HG03097 (cell line): Measurements from ENCODE around the gene FBXW8.

ENCODE experiments used
- ATAC-seq: cut with Tn5 transposase; IDR thresholded peaks from one replicate; pipeline ENCODE4 v1.9.1; 2021; ENCODE audit not compliant: unreplicated experiment, low FRiP score

The FBXW8 gene, protein sequence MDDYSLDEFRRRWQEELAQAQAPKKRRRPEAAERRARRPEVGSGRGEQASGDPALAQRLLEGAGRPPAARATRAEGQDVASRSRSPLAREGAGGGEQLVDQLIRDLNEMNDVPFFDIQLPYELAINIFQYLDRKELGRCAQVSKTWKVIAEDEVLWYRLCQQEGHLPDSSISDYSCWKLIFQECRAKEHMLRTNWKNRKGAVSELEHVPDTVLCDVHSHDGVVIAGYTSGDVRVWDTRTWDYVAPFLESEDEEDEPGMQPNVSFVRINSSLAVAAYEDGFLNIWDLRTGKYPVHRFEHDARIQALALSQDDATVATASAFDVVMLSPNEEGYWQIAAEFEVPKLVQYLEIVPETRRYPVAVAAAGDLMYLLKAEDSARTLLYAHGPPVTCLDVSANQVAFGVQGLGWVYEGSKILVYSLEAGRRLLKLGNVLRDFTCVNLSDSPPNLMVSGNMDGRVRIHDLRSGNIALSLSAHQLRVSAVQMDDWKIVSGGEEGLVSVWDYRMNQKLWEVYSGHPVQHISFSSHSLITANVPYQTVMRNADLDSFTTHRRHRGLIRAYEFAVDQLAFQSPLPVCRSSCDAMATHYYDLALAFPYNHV

DNA sequence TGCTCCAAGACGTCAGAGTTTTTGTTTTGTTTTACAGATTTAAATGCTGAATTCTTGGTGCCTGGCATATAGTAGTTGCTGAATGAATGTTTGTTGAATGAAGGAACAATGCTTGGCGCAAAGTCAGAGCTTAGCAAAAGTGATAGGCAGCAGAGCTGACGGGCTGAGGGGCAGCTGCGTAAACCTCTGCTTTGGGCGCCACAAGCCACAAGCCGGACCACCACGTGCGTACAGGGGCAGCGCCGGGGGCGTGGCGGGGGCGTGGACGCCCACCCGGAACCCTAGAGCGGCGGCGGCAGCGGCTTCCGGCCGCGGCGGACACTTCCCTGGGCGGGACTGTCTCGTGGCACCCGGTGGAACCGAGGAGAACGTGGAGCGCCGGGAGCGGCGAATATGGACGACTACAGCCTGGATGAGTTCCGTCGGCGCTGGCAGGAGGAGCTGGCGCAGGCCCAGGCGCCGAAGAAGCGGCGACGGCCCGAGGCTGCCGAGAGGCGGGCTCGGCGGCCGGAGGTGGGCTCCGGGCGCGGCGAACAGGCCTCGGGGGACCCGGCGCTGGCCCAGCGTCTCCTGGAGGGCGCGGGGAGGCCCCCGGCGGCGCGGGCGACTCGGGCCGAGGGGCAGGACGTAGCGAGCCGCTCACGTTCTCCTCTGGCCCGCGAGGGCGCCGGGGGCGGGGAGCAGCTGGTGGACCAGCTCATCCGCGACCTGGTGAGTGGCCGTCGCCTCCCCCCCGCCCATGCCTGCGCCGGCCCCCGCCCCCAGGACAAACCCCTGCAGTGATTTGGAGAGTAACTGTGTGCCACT is at the start of gene FBXW8:
TSS of gene FBXW8 (plus strand) at position 306 of the 807 bp plus-strand sequence. CDS start at position 394, 88 bp downstream.
- peak; percentile 86 for ATAC-seq

DNA sequence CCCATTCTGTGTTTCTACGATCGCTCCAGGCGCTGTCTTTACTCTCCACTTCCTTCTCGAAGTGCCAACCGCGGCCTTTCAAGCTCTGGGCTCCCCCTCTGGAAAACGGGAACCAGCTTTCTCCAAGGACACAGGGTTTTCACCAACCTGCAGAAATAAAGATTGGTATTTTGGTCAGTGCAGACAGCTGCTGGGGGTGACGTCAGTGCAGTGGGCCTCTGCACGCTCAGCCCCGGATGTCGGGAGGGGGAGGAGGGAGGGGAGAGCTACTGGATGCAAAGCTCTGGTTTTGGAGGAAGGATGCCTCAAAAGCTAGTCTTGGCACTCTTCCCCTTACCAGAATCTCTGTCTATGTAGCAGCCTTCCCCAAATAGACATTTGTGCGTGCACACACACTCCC is 49.4 kb upstream of the FBXW8 start:
- ATAC-seq, result peak; percentile 74

DNA sequence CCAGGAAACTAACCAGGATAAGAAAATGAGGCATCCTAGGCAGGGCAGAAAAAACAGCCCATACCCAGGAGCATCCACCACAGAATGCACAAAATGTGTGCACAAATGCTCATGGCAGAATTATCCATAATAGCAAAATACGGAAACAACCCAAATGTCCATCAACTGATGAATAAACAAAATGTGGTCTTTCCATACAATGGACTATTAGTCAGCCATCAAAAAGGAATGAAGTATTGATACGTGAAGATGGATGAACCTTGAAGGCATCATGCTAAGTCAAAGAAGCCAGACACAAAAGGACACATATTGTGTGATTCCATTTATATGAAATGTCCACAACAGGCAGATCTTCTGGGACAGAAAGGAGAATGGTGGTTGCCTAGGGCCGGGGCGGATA is 48.6 kb upstream of the FBXW8 start:
- no peak for ATAC-seq

DNA sequence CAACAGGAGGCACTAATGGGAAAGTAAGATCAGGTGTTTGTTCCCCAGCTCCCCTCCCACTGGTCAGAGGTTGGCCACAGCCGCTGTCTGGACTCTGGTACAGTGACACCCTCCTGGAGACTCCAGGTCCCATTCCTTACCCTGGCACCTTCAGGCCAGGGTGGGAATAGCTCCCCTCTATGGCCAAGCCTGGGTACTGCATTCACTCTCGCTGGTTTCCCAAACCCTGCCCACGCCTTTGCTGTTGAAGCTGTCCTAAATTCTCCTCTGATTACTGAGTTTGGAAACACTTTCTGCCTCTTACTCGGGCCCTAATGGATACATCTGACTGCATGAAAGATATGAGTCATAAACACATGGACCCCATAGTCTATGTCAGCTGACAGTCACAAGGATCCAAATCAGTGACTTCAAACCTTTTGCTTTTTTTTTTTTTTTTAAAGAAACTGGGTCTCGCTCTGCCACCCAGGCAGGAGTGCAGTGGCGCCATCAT is 47.4 kb upstream of the FBXW8 start:
- ATAC-seq, result no peak

DNA sequence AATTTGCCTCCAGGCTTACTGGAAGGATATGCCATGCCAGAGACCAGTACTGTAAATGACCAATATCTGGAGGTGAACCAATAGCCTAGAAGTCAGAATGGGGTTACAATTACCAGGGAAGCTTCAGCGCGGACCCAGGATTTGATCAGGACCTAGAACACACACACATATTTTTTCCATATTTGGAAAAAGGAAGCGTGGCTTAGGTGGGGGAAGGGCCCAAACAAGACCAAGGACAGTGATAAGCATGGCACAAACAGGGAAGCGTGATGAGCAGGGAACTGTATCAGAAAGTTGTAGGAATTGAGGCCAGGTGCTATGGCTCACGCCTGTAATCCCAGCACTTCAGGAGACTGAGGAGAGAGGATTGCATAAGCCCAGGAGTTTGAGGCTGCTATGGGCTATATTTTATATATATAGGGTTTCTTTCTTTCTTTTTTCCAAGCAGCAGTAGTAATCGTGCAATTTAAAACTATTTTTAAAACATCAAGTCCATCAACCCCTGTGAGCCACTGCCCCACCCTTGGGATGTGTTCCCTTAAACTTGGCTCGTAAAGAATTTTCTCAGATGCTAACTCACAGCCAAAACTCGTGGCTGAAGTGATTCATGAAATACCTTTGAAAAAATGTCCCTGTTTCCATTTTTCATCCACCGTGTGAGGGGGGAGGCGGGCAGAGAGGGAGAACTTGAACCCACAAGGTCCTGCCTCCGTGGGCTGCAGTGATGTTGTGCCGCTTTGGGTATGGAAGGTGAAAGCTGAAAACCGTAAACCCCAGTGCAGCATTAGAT is 46.2 kb upstream of the FBXW8 start:
- no peak for ATAC-seq

DNA sequence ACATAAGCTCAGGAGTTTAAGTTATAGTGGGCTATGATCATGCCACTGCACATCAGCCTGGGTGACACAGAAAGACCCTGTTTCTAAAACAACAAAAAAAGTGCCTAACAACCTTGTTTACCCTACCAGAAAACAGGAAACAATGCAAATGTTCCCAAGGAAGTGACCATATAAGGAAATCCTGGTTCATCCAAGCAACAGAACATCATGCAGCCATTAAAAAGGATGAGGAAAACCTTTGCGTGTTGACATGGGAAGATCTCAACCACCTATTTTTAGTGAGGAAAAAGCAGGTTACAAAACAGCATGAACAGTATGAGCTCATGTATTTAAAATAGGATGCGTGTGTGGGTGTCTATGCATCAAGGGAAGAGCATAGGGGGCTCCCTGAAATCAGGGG is 43.2 kb upstream of the FBXW8 start:
- no peak for ATAC-seq

DNA sequence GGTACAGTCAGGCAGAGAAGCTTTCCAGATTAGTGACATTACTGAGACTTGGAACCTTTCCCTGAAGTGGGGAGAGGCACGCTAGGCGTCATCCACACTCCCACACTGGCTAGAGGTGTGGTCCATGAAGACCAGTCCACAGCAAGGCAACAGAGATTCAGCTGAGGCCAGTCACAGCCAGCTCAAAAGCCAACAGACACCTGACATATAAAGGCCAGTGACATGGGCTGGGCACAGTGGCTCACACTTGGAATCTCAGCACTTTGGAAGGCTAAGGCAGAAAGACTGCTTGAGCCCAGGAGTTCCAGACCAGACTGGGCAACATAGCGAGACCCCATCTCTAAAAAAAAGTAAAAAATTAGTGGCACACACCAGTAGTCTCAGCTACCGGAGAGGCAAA is 40.4 kb upstream of the FBXW8 start:
- no peak for ATAC-seq

DNA sequence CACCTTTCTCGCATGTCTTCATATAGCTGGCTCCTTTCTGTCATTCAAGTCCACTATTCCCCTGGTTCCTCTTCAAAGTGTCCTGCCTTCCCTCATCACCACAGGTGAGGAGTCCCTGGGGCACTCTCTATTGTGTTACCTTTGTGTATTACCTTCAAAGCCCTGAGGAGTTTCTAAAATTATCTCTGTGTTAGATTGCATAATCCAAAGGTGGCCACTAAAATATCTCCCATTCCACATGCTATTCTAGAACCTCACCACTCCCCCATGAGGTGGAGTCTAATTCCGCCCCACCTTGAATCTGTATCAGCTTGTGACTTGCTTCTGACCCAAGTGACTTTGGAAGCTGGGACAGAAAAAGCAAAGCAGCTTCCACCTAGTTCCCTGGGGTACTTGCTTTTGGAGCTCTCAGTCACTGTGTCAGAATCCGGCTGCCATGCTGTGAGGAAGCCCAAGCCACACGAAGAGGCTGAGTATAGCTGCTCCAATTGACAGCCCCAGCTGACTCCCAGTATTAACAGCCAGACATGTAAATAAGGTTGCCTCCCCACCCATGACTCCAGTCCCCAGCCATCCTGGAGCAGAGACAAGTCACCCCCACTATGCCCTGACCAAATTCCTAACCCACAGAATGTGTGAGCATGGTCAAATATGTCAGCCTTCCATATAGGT is 36.3 kb upstream of the FBXW8 start:
- ATAC-seq, result no peak

DNA sequence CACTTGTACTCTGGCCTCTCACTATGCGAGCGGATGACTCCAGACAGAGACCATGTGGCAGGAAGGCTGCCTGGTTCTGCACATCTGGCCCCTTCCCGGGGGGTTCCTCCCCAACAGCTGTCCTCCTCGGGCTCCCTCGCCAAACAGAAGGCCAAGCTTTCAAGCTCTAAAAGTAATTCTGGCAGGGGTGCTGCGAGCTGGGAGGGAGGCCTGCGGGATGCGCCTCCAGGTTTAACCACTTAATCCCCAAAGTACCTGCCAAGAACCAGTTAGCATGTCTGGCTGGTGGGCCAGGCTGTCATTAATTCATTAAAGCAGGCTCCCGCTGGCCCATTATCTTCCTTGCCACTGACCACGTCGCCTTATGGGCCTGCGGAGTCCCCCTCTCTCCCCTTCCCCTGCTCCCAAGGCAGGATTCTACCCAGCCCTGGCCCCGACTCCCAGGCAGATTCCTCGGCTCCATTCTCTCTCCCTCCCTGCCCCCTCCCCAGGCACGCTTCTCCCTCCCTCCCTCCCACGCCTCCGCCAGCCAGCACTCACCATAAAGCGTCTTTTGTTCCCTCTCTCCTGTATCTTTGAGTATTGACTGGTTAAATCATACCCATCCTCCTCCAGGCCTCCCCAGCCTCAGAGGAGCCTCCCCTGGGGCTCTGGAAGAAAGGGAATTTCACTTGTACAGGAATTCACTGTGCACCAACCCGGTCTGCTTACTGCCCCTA is 34.4 kb upstream of the FBXW8 start:
- no peak for ATAC-seq

DNA sequence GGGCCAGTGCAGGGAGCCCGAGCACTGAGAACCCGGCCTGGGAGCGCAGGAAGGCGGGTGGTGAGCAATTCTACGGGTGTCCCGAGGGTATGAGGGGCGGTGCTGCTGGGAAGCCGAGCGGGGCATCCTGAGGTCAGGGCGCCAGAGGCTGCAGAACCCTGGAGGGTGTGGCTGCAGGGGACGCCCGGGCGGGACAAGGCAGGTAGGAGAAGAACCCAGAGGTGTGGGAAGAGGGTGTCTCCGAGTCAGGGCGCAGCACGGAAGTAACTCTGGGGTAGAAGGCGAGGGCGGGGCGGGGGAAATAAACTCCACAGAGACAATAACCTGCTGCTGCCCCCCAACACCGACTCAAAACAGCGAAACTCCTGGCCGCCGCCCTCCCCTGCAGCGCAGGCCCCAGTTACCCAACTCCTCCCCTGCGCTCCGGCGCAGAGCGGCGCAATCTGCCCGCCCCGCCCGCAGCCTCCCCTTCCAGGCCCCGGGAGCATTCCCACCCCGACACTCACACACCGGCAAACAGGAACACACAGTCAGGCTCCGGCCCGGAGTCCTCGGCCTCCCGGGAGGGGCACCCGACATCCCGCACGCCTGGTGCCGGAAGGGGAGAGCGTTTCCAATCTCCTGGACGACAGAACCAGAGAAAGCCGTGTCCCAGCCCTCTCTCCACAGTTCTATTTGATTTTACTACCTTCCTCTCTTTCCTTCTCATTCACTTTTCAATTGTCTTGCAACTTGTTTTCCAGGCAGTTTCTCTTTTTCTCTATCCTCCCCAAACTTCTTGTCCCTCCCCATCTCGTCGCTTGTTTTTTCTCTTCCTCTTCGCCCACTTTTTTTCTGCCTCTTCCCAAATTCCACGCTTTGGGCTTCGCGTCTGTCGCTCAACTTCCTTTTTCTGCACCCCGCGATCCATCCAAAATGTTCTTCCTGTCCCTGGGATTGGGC is 31.9 kb upstream of the FBXW8 start:
- no peak for ATAC-seq

DNA sequence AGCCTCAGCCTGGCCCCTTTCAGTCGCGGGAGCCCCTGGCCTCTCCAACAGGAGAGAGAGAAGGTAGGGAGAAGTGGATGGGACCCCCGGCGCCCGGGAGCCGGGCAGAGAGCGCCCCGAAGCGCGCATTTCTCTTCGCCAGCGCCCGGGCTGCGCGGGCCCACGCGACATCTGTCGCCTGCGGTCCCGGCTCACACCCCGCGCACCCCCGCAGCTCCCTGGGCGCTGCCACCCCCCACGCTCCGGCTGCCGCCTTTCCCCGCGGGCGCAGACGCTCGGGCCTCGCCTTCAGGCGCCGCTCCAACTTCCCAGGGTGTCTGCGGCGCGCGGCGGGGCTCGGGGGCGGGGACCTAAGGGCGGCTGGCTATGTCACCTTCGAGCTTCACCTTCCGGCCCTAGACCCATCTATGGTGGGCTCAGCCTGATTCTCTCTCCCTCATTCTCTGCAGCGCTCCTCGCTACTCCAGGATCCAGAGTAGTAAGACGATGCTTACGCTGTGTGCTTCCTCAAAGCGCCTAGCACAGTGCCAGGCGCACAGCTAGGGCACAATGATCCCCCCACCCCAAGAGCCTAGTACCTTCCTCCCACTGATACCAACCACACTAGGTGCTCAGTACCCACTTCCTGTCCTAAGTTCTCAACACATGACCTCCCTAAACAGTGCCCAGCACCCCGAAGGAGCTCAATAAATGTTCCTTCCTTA is 31.1 kb upstream of the FBXW8 start:
- no peak for ATAC-seq

DNA sequence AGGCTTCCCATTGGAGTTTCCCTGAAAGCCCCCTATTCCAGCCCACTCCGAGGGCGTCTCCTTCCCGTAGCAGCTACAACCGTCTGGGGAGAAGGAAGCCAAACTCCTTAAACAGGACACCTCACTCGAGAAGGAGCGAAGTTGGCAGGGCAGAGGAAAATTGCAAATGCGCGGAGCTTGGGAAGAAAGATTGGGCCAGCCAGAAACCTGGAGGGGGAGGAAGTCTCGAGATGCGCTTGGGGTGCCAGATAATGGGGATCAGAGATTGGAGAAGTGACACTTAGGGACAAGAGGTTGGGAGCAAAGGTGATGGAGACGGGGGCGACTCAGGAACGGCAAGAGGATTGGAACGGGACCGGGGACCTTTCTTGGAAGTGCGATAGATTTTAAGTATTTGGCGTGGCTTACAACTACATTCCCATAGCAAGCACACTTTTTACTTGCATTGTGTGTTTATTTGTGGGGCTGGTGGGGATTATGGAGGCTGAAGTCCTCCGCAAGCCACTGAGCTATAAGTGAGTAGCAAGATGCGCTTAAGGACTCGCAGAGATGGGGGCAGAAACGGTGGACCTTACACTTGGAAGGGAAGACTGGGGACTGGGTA is 30.4 kb upstream of the FBXW8 start:
- no peak for ATAC-seq

DNA sequence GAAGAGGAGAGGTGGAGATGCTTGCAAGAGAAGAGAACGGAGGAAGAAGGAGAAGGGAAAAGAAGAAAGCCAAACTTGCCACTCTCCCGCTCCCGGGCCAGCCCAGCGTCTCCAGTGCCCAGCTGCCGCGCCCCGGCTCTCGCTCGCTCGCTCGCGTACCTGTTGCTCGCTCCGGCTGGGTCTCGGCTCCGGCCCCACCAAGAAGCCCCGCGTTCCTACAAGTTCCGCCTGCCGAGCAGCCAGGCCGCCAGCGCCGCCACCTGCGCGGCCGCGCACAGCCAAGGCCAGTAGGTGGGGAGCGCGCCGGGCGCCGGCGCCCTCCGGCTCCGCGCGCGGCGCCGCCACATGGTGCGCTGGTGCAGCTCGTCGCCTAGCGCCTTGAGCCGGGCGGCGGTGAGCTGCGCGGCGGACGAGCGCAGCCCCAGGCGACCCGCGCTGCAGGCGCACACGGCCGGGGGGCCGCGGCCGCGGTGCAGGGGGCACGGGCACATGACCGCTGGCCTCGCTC is 29.9 kb upstream of the FBXW8 start:
- ATAC-seq, result no peak

DNA sequence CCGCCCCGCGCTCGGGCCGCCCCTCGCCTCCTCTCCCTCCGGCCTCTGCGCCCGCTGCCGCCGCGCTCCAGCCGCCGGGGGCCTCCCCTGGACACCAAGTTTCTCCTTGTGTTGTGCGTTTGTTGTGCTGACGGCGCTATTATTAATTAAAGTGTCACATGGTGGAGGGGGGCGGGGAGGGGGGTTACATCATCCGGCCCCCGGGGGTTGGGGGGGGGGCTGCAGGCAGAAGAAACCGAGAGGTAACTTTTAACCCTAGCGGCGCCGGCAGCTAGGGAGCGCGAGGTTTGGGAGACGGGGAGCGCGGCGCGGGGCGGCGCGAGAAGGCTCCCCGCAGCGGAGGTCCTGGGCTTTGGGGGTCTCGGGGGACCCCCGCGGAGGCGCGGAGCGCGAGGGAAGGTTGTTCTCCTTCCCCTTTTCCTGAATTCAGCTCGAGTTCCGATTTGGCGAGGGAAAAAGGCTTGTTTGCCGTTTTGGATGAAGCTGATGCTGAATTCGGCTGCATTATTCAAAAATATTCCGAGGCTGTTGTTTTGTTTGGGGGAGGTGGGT is 29.3 kb upstream of the FBXW8 start, which contains the start of gene HRK:
TSS of gene HRK (minus strand) at position 117 of the 552 bp plus-strand sequence. CDS start 134 bp downstream, outside the sequence.
- ATAC-seq, result no peak

DNA sequence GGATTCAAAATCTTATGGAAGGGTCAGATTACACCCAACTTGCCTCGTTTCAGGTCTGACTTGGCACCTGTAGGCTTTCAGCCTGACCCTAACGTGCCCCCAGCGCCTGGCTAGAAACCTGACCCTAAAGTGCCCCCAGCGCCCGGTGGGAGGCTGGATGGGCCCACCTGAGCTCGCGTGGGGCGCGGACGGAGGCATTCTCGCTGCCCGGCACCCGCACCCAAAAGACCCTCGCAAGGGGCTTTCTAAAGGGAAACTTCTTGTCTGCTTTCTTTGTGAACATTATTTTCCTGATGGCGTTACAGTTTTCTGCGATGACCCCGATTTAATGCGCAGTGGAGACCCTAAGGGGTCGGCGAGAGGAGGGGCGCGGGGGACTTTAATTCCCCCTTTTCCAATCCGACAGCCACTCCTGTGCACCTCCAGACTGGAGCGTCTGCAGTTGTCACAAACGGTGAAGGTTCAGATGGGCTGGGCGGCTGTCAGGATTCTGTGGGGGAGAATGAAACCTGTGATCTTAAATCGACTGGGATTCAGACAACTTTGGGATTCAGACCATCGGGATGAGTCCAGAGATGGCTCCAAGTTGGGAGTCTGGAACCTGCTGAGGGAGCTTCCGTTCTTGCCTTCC is 28.8 kb upstream of the FBXW8 start:
- no peak for ATAC-seq

DNA sequence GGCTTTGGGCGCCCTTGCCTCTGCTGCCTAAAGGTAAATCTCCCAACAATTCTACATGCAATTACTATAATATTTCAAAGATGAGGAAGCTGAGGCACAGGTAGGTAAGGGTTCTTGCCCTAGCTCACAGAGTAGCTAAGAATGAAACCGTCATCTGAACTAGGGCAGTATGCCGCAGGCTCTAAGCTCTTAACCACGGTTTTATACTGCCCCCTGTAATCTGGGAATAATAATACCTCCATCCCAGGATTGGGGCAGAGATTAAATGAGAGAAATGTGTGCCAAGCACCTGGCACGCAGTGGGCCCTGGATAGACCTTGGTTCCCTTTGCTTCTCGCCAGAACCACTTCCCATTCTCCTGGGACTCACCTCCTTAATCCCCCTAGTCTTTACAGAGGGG is 28.0 kb upstream of the FBXW8 start:
- ATAC-seq, result no peak
